Upper lobe of left lung (tissue), 4 donors: ENCODE results near the gene SMIM13.

Source experiments
- CTCF ChIP-seq, 6 experiments: fragments of 450-650 bp in 4 of 6; fragments of 200-600 bp in 2 of 6; sonication (generic) in 2 of 6; IDR thresholded peaks; one replicate each; pipeline ENCODE4 v1.5.1; 2016 to 2019; ENCODE audit warnings: antibody characterized with exemption in 6 of 6
- POLR2AphosphoS5 ChIP-seq, 2 donors: sonication (generic); formaldehyde crosslinking; IDR thresholded peaks; one replicate each; pipeline ENCODE4 v1.5.1; 2017; ENCODE audit warnings: antibody characterized with exemption in 2 of 2

GRCh38 chr6:11168091-11168635 lies 74.5 kb downstream of the SMIM13 start:
- TF ChIP-seq POLR2AphosphoS5 (IDR thresholded peaks at IDR 0.05) (no peak), CTCF (IDR thresholded peaks at IDR 0.05) (no peak)
